ENCODE results near the gene GP2. TPM values are rescaled to one million over a fixed set of nuclear protein-coding genes. Genes with fewer than 3 reads are reported as not detected.

Gene GP2
- total and polyA plus RNA-seq, 2 donors (not counting 3 experiments of a cell fraction or from before 2014, with no cell fraction given), result not detected

DNA sequence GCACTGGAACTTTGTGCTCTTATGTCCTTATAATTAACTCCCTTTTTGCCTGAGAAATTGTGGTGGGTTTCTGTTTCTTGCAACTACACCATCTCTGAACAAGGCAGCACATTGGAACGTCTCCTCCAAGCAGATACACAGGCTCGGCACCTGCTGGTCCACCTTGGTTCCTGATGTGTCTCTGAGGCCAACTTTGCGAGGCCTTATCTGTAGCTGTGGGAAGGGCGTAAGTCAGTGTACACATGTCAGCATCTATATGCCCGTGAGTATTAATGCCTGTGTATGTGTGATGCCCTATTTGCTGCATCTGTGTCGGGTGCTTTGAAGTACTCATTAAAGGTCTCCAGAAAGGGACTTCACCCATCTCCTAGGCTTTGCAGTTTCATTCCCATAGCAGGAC, 17.5 kb downstream of the GP2 start:
- no peak for FAIRE-seq
- no peak for TF ChIP-seq FOS (IDR thresholded peaks at IDR 0.05; ENCODE audit: borderline replicate concordance, insufficient read depth, low read length)
- no peak for TF ChIP-seq POLR2AphosphoS5 (IDR thresholded peaks at IDR 0.05; ENCODE audit: insufficient read depth, low read depth, low read length)
- no peak for TF ChIP-seq MYC (IDR thresholded peaks at IDR 0.05; ENCODE audit: low read depth, low read length)
- TF ChIP-seq, protein P1, sequence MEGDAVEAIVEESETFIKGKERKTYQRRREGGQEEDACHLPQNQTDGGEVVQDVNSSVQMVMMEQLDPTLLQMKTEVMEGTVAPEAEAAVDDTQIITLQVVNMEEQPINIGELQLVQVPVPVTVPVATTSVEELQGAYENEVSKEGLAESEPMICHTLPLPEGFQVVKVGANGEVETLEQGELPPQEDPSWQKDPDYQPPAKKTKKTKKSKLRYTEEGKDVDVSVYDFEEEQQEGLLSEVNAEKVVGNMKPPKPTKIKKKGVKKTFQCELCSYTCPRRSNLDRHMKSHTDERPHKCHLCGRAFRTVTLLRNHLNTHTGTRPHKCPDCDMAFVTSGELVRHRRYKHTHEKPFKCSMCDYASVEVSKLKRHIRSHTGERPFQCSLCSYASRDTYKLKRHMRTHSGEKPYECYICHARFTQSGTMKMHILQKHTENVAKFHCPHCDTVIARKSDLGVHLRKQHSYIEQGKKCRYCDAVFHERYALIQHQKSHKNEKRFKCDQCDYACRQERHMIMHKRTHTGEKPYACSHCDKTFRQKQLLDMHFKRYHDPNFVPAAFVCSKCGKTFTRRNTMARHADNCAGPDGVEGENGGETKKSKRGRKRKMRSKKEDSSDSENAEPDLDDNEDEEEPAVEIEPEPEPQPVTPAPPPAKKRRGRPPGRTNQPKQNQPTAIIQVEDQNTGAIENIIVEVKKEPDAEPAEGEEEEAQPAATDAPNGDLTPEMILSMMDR (IDR thresholded peaks at IDR 0.05; ENCODE audit: extremely low read depth in 1 of 2, insufficient read depth in 1 of 2, low read depth in 1 of 2, low read length in 2 of 2), result no peak
- no peak for TF ChIP-seq POLR2A (IDR thresholded peaks at IDR 0.05; ENCODE audit: low read depth, low read length)
- no peak for TF ChIP-seq GATA2 (IDR thresholded peaks at IDR 0.05; ENCODE audit: insufficient read depth, insufficient read length, low read depth, low read length)
- TF ChIP-seq, protein P2, sequence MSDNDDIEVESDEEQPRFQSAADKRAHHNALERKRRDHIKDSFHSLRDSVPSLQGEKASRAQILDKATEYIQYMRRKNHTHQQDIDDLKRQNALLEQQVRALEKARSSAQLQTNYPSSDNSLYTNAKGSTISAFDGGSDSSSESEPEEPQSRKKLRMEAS (IDR thresholded peaks at IDR 0.05; ENCODE audit: insufficient read depth, insufficient read length), result no peak
- no peak for TF ChIP-seq JUN (IDR thresholded peaks at IDR 0.05; ENCODE audit: borderline replicate concordance, insufficient read depth, insufficient read length, low read depth)
- no peak for TF ChIP-seq EZH2 (IDR thresholded peaks at IDR 0.05; ENCODE audit: borderline replicate concordance, low read depth, low read length, severe bottlenecking)
- Histone ChIP-seq H3K27ac (ENCODE audit: insufficient read depth, low read depth, low read length) (no peak overlapping the region), H3K36me3 (ENCODE audit: control insufficient read depth in 2 of 2, extremely low read depth in 1 of 2, insufficient read depth in 2 of 2, low read length in 2 of 2) (no peaks in the 10 kb centered on the region), H3K79me2 (ENCODE audit: control insufficient read depth, insufficient read depth, low read length) (no peaks in the 10 kb centered on the region), H3K9ac (replicated peaks; ENCODE audit: extremely low read depth, insufficient read depth, low read length) (no peak overlapping the region), H3K27me3 (ENCODE audit: control insufficient read depth in 2 of 2, insufficient read depth in 2 of 2, low read length in 2 of 2) (no peaks in the 10 kb centered on the region), H3K9me1 (replicated peaks; ENCODE audit: control insufficient read depth, extremely low read depth, insufficient read depth, low read length) (no peaks in the 10 kb centered on the region), H2AFZ (ENCODE audit: low read depth, low read length) (no peak overlapping the region), H4K20me1 (replicated peaks; ENCODE audit: control insufficient read depth, extremely low read depth, insufficient read depth, low read length) (no peaks in the 10 kb centered on the region), H3K9me3 (replicated peaks; ENCODE audit: control insufficient read depth, insufficient read depth, low read length) (no peaks in the 10 kb centered on the region), H3K4me3 (replicated peaks in 1 of 3; ENCODE audit: insufficient read depth in 1 of 3, low read depth in 1 of 3, low read length in 3 of 3) (no peak overlapping the region), H3K4me2 (ENCODE audit: insufficient read depth, low read length) (no peak overlapping the region), H3K4me1 (ENCODE audit: control insufficient read depth, extremely low read depth, insufficient read depth, low read length) (no peaks in the 10 kb centered on the region)
- no peak for DNase-seq (ENCODE audit: low read depth, low spot score)
- ChIA-PET POLR2A (no interaction called here), CTCF (no interaction called here)
- dilution Hi-C loops (cut with MboI; ENCODE audit: extremely low pct_ligation_motif_present, low sequenced_read_pairs) (no loop called here), intact Hi-C loops (cut with micrococcal nuclease) (loop anchor here (10.0 kb wide), 1 partner anchor 325 kb away; no protein-coding TSS in a partner anchor)
- no TSS peak for BruUV-seq (replicated peaks)

Measured in endothelial cell of umbilical vein (primary cell).